Activated CD4-positive, CD25-positive, alpha-beta regulatory T cell treated with anti-CD3 and anti-CD28 coated beads, Interleukin-2, amount 50 U/mL, for 24 hours (primary cell): ENCODE results near the gene CITED2.

Experiments used
- ATAC-seq, 2 donors: fragments of 150-1000 bp; cut with Tn5 transposase; one replicate each; pipeline ENCODE4 v1.10.0; 2021; ENCODE audit warnings: mild to moderate bottlenecking in 1 of 2, moderate library complexity in 1 of 2

Gene CITED2

GRCh38 chr6:139329224-139329623, 45.2 kb downstream of the CITED2 start:
- ATAC-seq, result no peak

- no peak for ATAC-seq
Observed at GRCh38 chr6:139327038-139327437, 47.4 kb downstream of the CITED2 start.

GRCh38 chr6:139325686-139326085, 48.8 kb downstream of the CITED2 start:
- no peak for ATAC-seq

DNA sequence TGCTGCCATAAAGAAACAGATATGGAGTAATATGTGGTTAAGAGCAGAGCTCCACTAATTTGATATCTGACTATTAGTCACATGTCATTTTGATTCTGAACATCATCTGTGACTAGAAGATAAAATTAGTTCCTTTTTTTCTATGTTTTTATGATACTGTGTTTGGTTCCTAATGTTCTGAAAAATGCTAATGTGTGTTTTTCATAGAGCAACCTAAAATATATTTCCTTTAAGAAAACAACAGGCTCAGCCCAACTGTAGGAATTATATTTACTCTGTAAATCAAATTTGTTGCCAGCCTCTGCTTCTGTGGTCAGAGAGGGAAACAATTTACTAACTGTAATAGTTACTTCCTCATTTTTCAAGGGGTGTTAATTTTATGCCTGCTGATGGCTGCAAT, 49.3 kb downstream of the CITED2 start:
- no peak for ATAC-seq

GRCh38 chr6:139324301-139324555, 50.2 kb downstream of the CITED2 start:
- no peak for ATAC-seq

GRCh38 chr6:139323511-139324300, 50.7 kb downstream of the CITED2 start:
- peak; percentile 82 to 85 for ATAC-seq
